Stimulated activated naive B cell treated with anti-CD40 and anti-IgM and Interleukin-4, amounts not matched to agents 10 μg/mL and 1 μg/mL and 100 μg/mL, for 72 hours (primary cell): ENCODE data around the gene C12orf75.
"Not testable (repeated sequence)": the region's sequence is repeated elsewhere in the genome, so short reads cannot be mapped to it uniquely, and the experiment has no call there.

Experiments
- ATAC-seq, 2 donors: fragments of 150-1000 bp; cut with Tn5 transposase; replicated peaks; 2 replicates each; pipeline ENCODE4 v1.10.0; 2021; ENCODE audit warnings: moderate library complexity in 1 of 2
- DNase-seq: peaks from one replicate; pipeline ENCODE4 v3.0.0; 2021
- H3K27ac Mint-ChIP-seq: one replicate; pipeline ENCODE4 v1.8.0; 2022; ENCODE audit warnings: mild to moderate bottlenecking, mixed read lengths
- H3K27me3 Mint-ChIP-seq, 2 donors: one replicate each; pipeline ENCODE4 v1.8.0; 2022; ENCODE audit warnings: mixed read lengths in 2 of 2
- H3K36me3 Mint-ChIP-seq, 2 donors: one replicate each; pipeline ENCODE4 v1.8.0; 2022; ENCODE audit warnings: mixed read lengths in 2 of 2, mild to moderate bottlenecking in 1 of 2
- H3K4me1 Mint-ChIP-seq, 2 donors: one replicate each; pipeline ENCODE4 v1.8.0; 2022; ENCODE audit warnings: mixed read lengths in 2 of 2, mild to moderate bottlenecking in 1 of 2
- H3K4me3 Mint-ChIP-seq, 2 donors: one replicate each; pipeline ENCODE4 v1.8.0; 2022; ENCODE audit warnings: mild to moderate bottlenecking in 2 of 2, mixed read lengths in 2 of 2, moderate library complexity in 1 of 2
- H3K9me3 Mint-ChIP-seq, 2 donors: one replicate each; pipeline ENCODE4 v1.8.0; 2022; ENCODE audit warnings: mixed read lengths in 2 of 2, mild to moderate bottlenecking in 1 of 2

Gene C12orf75

GRCh38 chr12:105391231-105391630, 60.7 kb downstream of the C12orf75 start:
- no peak overlapping the region for H3K27ac Mint-ChIP-seq
- no peaks in the 10 kb centered on the region for H3K27me3 Mint-ChIP-seq
- no peaks in the 10 kb centered on the region for H3K4me1 Mint-ChIP-seq
- H3K9me3 Mint-ChIP-seq = no peaks in the 10 kb centered on the region
- DNase-seq (no peak), ATAC-seq (no peak)
- no peaks in the 10 kb centered on the region for H3K36me3 Mint-ChIP-seq
- no peak overlapping the region for H3K4me3 Mint-ChIP-seq

- peaks cover 7% of the 10 kb centered on the region in 2 donors for H3K9me3 Mint-ChIP-seq
- ATAC-seq (no peak), DNase-seq (no peak)
- H3K27ac Mint-ChIP-seq = no peak overlapping the region
- no peak overlapping the region for H3K4me3 Mint-ChIP-seq
- H3K36me3 Mint-ChIP-seq = peaks cover 0 to 6% of the 10 kb centered on the region in 2 donors
- H3K27me3 Mint-ChIP-seq = no peaks in the 10 kb centered on the region
- no peaks in the 10 kb centered on the region for H3K4me1 Mint-ChIP-seq
Measured at GRCh38 chr12:105393587-105393986, 63.1 kb downstream of the C12orf75 start.

GRCh38 chr12:105396024-105396423, 65.5 kb downstream of the C12orf75 start:
- H3K27me3 Mint-ChIP-seq = no peaks in the 10 kb centered on the region
- H3K36me3 Mint-ChIP-seq = peaks cover 5 to 8% of the 10 kb centered on the region in 2 donors
- H3K4me3 Mint-ChIP-seq = no peak overlapping the region
- no peak for DNase-seq
- no peak for ATAC-seq
- no peaks in the 10 kb centered on the region for H3K4me1 Mint-ChIP-seq
- H3K27ac Mint-ChIP-seq = no peak overlapping the region
- H3K9me3 Mint-ChIP-seq = peaks cover 9 to 13% of the 10 kb centered on the region in 2 donors

GRCh38 chr12:105396983-105397382, 66.5 kb downstream of the C12orf75 start:
- ATAC-seq (no peak), DNase-seq (no peak)
- no peaks in the 10 kb centered on the region for H3K4me1 Mint-ChIP-seq
- peaks cover 5 to 8% of the 10 kb centered on the region in 2 donors for H3K36me3 Mint-ChIP-seq
- H3K27me3 Mint-ChIP-seq = no peaks in the 10 kb centered on the region
- no peak overlapping the region for H3K4me3 Mint-ChIP-seq
- no peak overlapping the region for H3K27ac Mint-ChIP-seq
- peaks cover 9 to 13% of the 10 kb centered on the region in 2 donors for H3K9me3 Mint-ChIP-seq

- H3K9me3 Mint-ChIP-seq = peaks cover 12 to 13% of the 10 kb centered on the region in 2 donors
- DNase-seq = no peak
- peaks cover 5 to 8% of the 10 kb centered on the region in 2 donors for H3K36me3 Mint-ChIP-seq
- H3K27ac Mint-ChIP-seq = no peak overlapping the region
- no peak overlapping the region for H3K4me3 Mint-ChIP-seq
- no peak for ATAC-seq
- no peaks in the 10 kb centered on the region for H3K4me1 Mint-ChIP-seq
- H3K27me3 Mint-ChIP-seq = no peaks in the 10 kb centered on the region
Measured at GRCh38 chr12:105398930-105399329, 68.4 kb downstream of the C12orf75 start.

- no peaks in the 10 kb centered on the region for H3K4me1 Mint-ChIP-seq
- peaks cover 16 to 18% of the 10 kb centered on the region in 2 donors for H3K9me3 Mint-ChIP-seq
- H3K27ac Mint-ChIP-seq = no peak overlapping the region
- no peaks in the 10 kb centered on the region for H3K27me3 Mint-ChIP-seq
- DNase-seq (no peak), ATAC-seq (no peak)
- H3K4me3 Mint-ChIP-seq = no peak overlapping the region
- H3K36me3 Mint-ChIP-seq = peaks cover 8 to 14% of the 10 kb centered on the region in 2 donors
Measured at GRCh38 chr12:105399428-105400081, 69.1 kb downstream of the C12orf75 start.

GRCh38 chr12:105400227-105400626, 69.7 kb downstream of the C12orf75 start:
- no peak for DNase-seq
- Mint-ChIP-seq H3K4me1 (no peaks in the 10 kb centered on the region), H3K4me3 (no peak overlapping the region), H3K27me3 (no peaks in the 10 kb centered on the region), H3K9me3 (peaks cover 17 to 18% of the 10 kb centered on the region in 2 donors), H3K36me3 (peaks cover 9 to 15% of the 10 kb centered on the region in 2 donors), H3K27ac (no peak overlapping the region)
- no peak for ATAC-seq

GRCh38 chr12:105401198-105401597, 70.7 kb downstream of the C12orf75 start:
- no peak overlapping the region for H3K4me3 Mint-ChIP-seq
- no peak overlapping the region for H3K27ac Mint-ChIP-seq
- H3K9me3 Mint-ChIP-seq = peaks cover 17 to 20% of the 10 kb centered on the region in 2 donors
- H3K4me1 Mint-ChIP-seq = no peaks in the 10 kb centered on the region
- no peak for DNase-seq
- no peak for ATAC-seq
- no peaks in the 10 kb centered on the region for H3K27me3 Mint-ChIP-seq
- H3K36me3 Mint-ChIP-seq = peaks cover 9 to 15% of the 10 kb centered on the region in 2 donors

GRCh38 chr12:105402366-105402765, 71.9 kb downstream of the C12orf75 start:
- Mint-ChIP-seq H3K4me1 (no peaks in the 10 kb centered on the region), H3K9me3 (peaks cover 17 to 20% of the 10 kb centered on the region in 2 donors)
- no peak for ATAC-seq

GRCh38 chr12:105403095-105403494, 72.6 kb downstream of the C12orf75 start:
- no peak overlapping the region for H3K4me3 Mint-ChIP-seq
- peaks cover 15 to 18% of the 10 kb centered on the region in 2 donors for H3K9me3 Mint-ChIP-seq
- DNase-seq (no peak), ATAC-seq (no peak)
- H3K36me3 Mint-ChIP-seq = peaks cover 9 to 14% of the 10 kb centered on the region in 2 donors
- H3K27ac Mint-ChIP-seq = no peak overlapping the region
- H3K4me1 Mint-ChIP-seq = no peaks in the 10 kb centered on the region
- H3K27me3 Mint-ChIP-seq = no peaks in the 10 kb centered on the region

More at GRCh38 chr12:105402366-105402765, 71.9 kb downstream of the C12orf75 start:
- no peak overlapping the region for H3K4me3 Mint-ChIP-seq
- no peak overlapping the region for H3K27ac Mint-ChIP-seq
- H3K27me3 Mint-ChIP-seq = no peaks in the 10 kb centered on the region
- DNase-seq = no peak
- H3K36me3 Mint-ChIP-seq = peaks cover 9 to 15% of the 10 kb centered on the region in 2 donors

GRCh38 chr12:105404134-105404533, 73.6 kb downstream of the C12orf75 start:
- H3K27ac Mint-ChIP-seq, H3K4me1 Mint-ChIP-seq, H3K27me3 Mint-ChIP-seq, H3K4me3 Mint-ChIP-seq, H3K36me3 Mint-ChIP-seq, DNase-seq, ATAC-seq, H3K9me3 Mint-ChIP-seq: not testable (repeated sequence)

- DNase-seq (no peak), ATAC-seq (no peak)
- peaks cover 7 to 8% of the 10 kb centered on the region in 2 donors for H3K9me3 Mint-ChIP-seq
- no peak overlapping the region for H3K27ac Mint-ChIP-seq
- H3K4me3 Mint-ChIP-seq = no peak overlapping the region
- peaks cover 6 to 7% of the 10 kb centered on the region in 2 donors for H3K4me1 Mint-ChIP-seq
- peaks cover 4 to 7% of the 10 kb centered on the region in 2 donors for H3K36me3 Mint-ChIP-seq
- peaks cover 7 to 15% of the 10 kb centered on the region in 2 donors for H3K27me3 Mint-ChIP-seq
Measured at GRCh38 chr12:105406497-105406896, 76.0 kb downstream of the C12orf75 start.

GRCh38 chr12:105409279-105409678, 78.8 kb downstream of the C12orf75 start:
- no peak for ATAC-seq
- Mint-ChIP-seq H3K9me3 (peaks cover 4 to 5% of the 10 kb centered on the region in 2 donors), H3K27ac (no peak overlapping the region), H3K27me3 (peaks cover 13 to 27% of the 10 kb centered on the region in 2 donors), H3K36me3 (peaks cover 3 to 4% of the 10 kb centered on the region in 2 donors), H3K4me1 (peaks cover 6 to 7% of the 10 kb centered on the region in 2 donors), H3K4me3 (no peak overlapping the region)
- DNase-seq = no peak

GRCh38 chr12:105409801-105410471, 79.4 kb downstream of the C12orf75 start:
- H3K27ac Mint-ChIP-seq = peak overlapping the region; percentile 68
- no peak overlapping the region for H3K4me3 Mint-ChIP-seq
- H3K4me1 Mint-ChIP-seq = peaks cover 6 to 7% of the 10 kb centered on the region in 2 donors
- DNase-seq = no peak
- H3K9me3 Mint-ChIP-seq = peaks cover 0 to 2% of the 10 kb centered on the region in 2 donors
- ATAC-seq = no peak
- H3K27me3 Mint-ChIP-seq = peaks cover 18 to 27% of the 10 kb centered on the region in 2 donors
- H3K36me3 Mint-ChIP-seq = no peaks in the 10 kb centered on the region
